NCI-H2081 (cell line): Measurements from ENCODE around the gene SNX19.
"Not testable (repeated sequence)": the region's sequence is repeated elsewhere in the genome, so short reads cannot be mapped to it uniquely, and the experiment has no call there.

ENCODE experiments used
- DNase-seq, 2 experiments: peaks; one replicate each; lab custom pipeline; 2025; lab: John Stamatoyannopoulos, UW

SNX19 gene

GRCh38 chr11:130872981-130873380 lies 43.3 kb downstream of the SNX19 start:
- DNase-seq: no peak

- no peak for DNase-seq
Observed at GRCh38 chr11:130872513-130872912, 43.8 kb downstream of the SNX19 start.

- DNase-seq: no peak
Observed at GRCh38 chr11:130872102-130872501, 44.2 kb downstream of the SNX19 start.

GRCh38 chr11:130871616-130872015 lies 44.7 kb downstream of the SNX19 start:
- no peak for DNase-seq

- no peak for DNase-seq
Observed at GRCh38 chr11:130868721-130869390, 47.4 kb downstream of the SNX19 start.

GRCh38 chr11:130868086-130868710 lies 48.1 kb downstream of the SNX19 start:
- no peak for DNase-seq

- no peak for DNase-seq
Observed at GRCh38 chr11:130866831-130867230, 49.4 kb downstream of the SNX19 start.

GRCh38 chr11:130865774-130866114 lies 50.5 kb downstream of the SNX19 start:
- no peak for DNase-seq

GRCh38 chr11:130865091-130865773 lies 51.0 kb downstream of the SNX19 start:
- no peak for DNase-seq

GRCh38 chr11:130861902-130862860 lies 54.1 kb downstream of the SNX19 start:
- peak; percentile 88 to 95 for DNase-seq

- no peak for DNase-seq
Observed at GRCh38 chr11:130861283-130861682, 55.0 kb downstream of the SNX19 start.

- no peak for DNase-seq
Observed at GRCh38 chr11:130859886-130860285, 56.4 kb downstream of the SNX19 start.

GRCh38 chr11:130858215-130858614 lies 58.1 kb downstream of the SNX19 start:
- peak in 1 of 2 experiments; percentile 24 for DNase-seq

- DNase-seq: not testable (repeated sequence)
Observed at GRCh38 chr11:130855707-130856106, 60.6 kb downstream of the SNX19 start.

- DNase-seq: no peak
Observed at GRCh38 chr11:130854483-130854882, 61.8 kb downstream of the SNX19 start.

GRCh38 chr11:130852589-130852988 lies 63.7 kb downstream of the SNX19 start:
- no peak for DNase-seq

GRCh38 chr11:130850185-130850944 lies 65.9 kb downstream of the SNX19 start:
- DNase-seq: no peak

GRCh38 chr11:130849215-130849568 lies 67.1 kb downstream of the SNX19 start:
- no peak for DNase-seq

- no peak for DNase-seq
Observed at GRCh38 chr11:130848361-130849214, 67.7 kb downstream of the SNX19 start.

GRCh38 chr11:130847517-130847916 lies 68.8 kb downstream of the SNX19 start:
- DNase-seq: no peak

- DNase-seq: no peak
Observed at GRCh38 chr11:130846606-130847005, 69.7 kb downstream of the SNX19 start.
